HEK293 (cell line): ENCODE measurements around the gene RNASE4.

ENCODE experiments used
- CTCF ChIA-PET: fragments of 350-600 bp; formaldehyde crosslinking; extraction: SDS; loops from one replicate; lab custom pipeline; 2021; ENCODE audit warnings: antibody characterized with exemption; lab: Yijun Ruan, JAX
- POLR2A ChIA-PET: fragments of 300-600 bp; formaldehyde crosslinking; extraction: SDS; loops from one replicate; lab custom pipeline; 2020; ENCODE audit warnings: antibody characterized with exemption, inconsistent platforms; lab: Yijun Ruan, JAX
- H3K27ac ChIP-seq: fragments of 200-500 bp; sonication (Bioruptor generic); 2 replicates; pipeline ENCODE4 v1.5.1; 2014; ENCODE audit warnings: low read depth, low read length, control low read depth, inconsistent platforms; ENCODE audit errors: extremely low read depth
- H3K36me3 ChIP-seq, 2 experiments: fragments of 200-500 bp in 1 of 2; sonication (Bioruptor generic) in 1 of 2; 1 replicate in 1 of 2; 2 replicates in 1 of 2; pipeline ENCODE4 v1.5.1; 2014 to 2017; ENCODE audit warnings: inconsistent platforms in 2 of 2, low read length in 2 of 2; ENCODE audit not compliant: control insufficient read depth in 2 of 2, insufficient read depth in 1 of 2
- H3K4me1 ChIP-seq: fragments of 200-500 bp; sonication (Bioruptor generic); 2 replicates; pipeline ENCODE4 v1.5.1; 2014; ENCODE audit warnings: mild to moderate bottlenecking, low read length, inconsistent platforms; ENCODE audit not compliant: control insufficient read depth, insufficient read depth
- H3K4me3 ChIP-seq: 2 replicates; pipeline ENCODE4 v1.5.1; 2011; ENCODE audit warnings: low read depth, mild to moderate bottlenecking, control low read depth, low read length, moderate library complexity
- H3K9me3 ChIP-seq: fragments of 200-500 bp; sonication (Bioruptor generic); 2 replicates; pipeline ENCODE4 v1.5.1; 2014; ENCODE audit warnings: low read depth, low read length, inconsistent platforms; ENCODE audit not compliant: control insufficient read depth, insufficient read depth
- HOXC10 ChIP-seq: sonication (generic); formaldehyde crosslinking; IDR thresholded peaks from 2 replicates; pipeline ENCODE4 v1.8.1; 2023; ENCODE audit warnings: mild to moderate bottlenecking, missing genetic modification reagents
- KLF1 ChIP-seq: fragments of 450-650 bp; formaldehyde crosslinking; IDR thresholded peaks from 2 replicates; pipeline ENCODE4 v1.5.1; 2016; ENCODE audit warnings: missing biosample characterization, missing genetic modification characterization
- PRDM4 ChIP-seq: fragments of 450-650 bp; formaldehyde crosslinking; IDR thresholded peaks from 2 replicates; pipeline ENCODE4 v1.5.1; 2017; ENCODE audit warnings: missing biosample characterization, missing genetic modification characterization
- PRDM6 ChIP-seq: fragments of 450-650 bp; formaldehyde crosslinking; IDR thresholded peaks from 2 replicates; pipeline ENCODE4 v1.5.1; 2017; ENCODE audit warnings: missing biosample characterization, missing genetic modification characterization
- ZBTB11 ChIP-seq: fragments of 450-650 bp; formaldehyde crosslinking; conservative IDR thresholded peaks from 2 replicates; pipeline ENCODE4 v1.5.1; 2016; ENCODE audit warnings: low read depth, missing biosample characterization, missing genetic modification characterization
- ZBTB21 ChIP-seq: fragments of 450-650 bp; formaldehyde crosslinking; IDR thresholded peaks from 2 replicates; pipeline ENCODE4 v1.5.1; 2017; ENCODE audit warnings: missing biosample characterization, missing genetic modification characterization
- ZNF221 ChIP-seq: fragments of 450-650 bp; formaldehyde crosslinking; IDR thresholded peaks from 2 replicates; pipeline ENCODE4 v1.5.1; 2017; ENCODE audit warnings: missing biosample characterization, missing genetic modification characterization, borderline replicate concordance
- ZNF398 ChIP-seq: fragments of 450-650 bp; formaldehyde crosslinking; IDR thresholded peaks from 2 replicates; pipeline ENCODE4 v1.5.1; 2017; ENCODE audit warnings: missing biosample characterization, missing genetic modification characterization
- ZNF423 ChIP-seq: fragments of 450-650 bp; formaldehyde crosslinking; IDR thresholded peaks from 2 replicates; pipeline ENCODE4 v1.5.1; 2016; ENCODE audit warnings: missing biosample characterization, missing genetic modification characterization
- ZNF449 ChIP-seq: fragments of 450-650 bp; formaldehyde crosslinking; IDR thresholded peaks from 2 replicates; pipeline ENCODE4 v1.5.1; 2017; ENCODE audit warnings: missing biosample characterization, mild to moderate bottlenecking, missing genetic modification characterization, moderate library complexity
- ZNF518A ChIP-seq: fragments of 450-650 bp; formaldehyde crosslinking; conservative IDR thresholded peaks from 2 replicates; pipeline ENCODE4 v1.5.1; 2016; ENCODE audit warnings: low read depth, missing biosample characterization, missing genetic modification characterization
- ZNF558 ChIP-seq: fragments of 450-650 bp; formaldehyde crosslinking; IDR thresholded peaks from 2 replicates; pipeline ENCODE4 v1.5.1; 2016; ENCODE audit warnings: missing biosample characterization, missing genetic modification characterization
- ZNF624 ChIP-seq: fragments of 450-650 bp; formaldehyde crosslinking; IDR thresholded peaks from 2 replicates; pipeline ENCODE4 v1.5.1; 2017; ENCODE audit warnings: missing biosample characterization, missing genetic modification characterization
- ZNF629 ChIP-seq: fragments of 450-650 bp; formaldehyde crosslinking; IDR thresholded peaks from 2 replicates; pipeline ENCODE4 v1.5.1; 2017; ENCODE audit warnings: missing biosample characterization, missing genetic modification characterization
- ZNF660 ChIP-seq: fragments of 450-650 bp; IDR thresholded peaks from 2 replicates; pipeline ENCODE4 v1.5.1; 2018; ENCODE audit warnings: missing biosample characterization, mild to moderate bottlenecking, missing genetic modification characterization
- ZNF843 ChIP-seq: fragments of 450-650 bp; formaldehyde crosslinking; IDR thresholded peaks from 2 replicates; pipeline ENCODE4 v1.5.1; 2016; ENCODE audit warnings: missing biosample characterization, missing genetic modification characterization

The RNASE4 gene

GRCh38 chr14:20726531-20726930, 42.2 kb downstream of the RNASE4 start:
- no peaks in the 10 kb centered on the region for H3K36me3 ChIP-seq
- POLR2A ChIA-PET, result no interaction called here
- no peaks in the 10 kb centered on the region for H3K9me3 ChIP-seq
- H3K4me3 ChIP-seq, result no peak overlapping the region
- no peaks in the 10 kb centered on the region for H3K4me1 ChIP-seq
- CTCF ChIA-PET, result interaction anchor here (0.6 kb wide), 1 partner anchor 716 kb away, joined by 3 read pairs; no protein-coding TSS in a partner anchor
- TF ChIP-seq HOXC10 (CRISPR knock-in tag) (no peak), ZNF624 (no peak), KLF1 (tag by site-specific recombination) (no peak), PRDM4 (tag by site-specific recombination) (no peak), ZNF398 (tag by site-specific recombination) (no peak), ZNF558 (tag by site-specific recombination) (no peak), PRDM6 (no peak), ZNF629 (no peak), ZNF660 (no peak), ZNF518A (tag by site-specific recombination) (no peak)
- H3K27ac ChIP-seq, result no peak overlapping the region

- Histone ChIP-seq H3K4me1 (no peaks in the 10 kb centered on the region), H3K9me3 (no peaks in the 10 kb centered on the region), H3K4me3 (no peak overlapping the region), H3K27ac (no peak overlapping the region), H3K36me3 (no peaks in the 10 kb centered on the region)
- POLR2A ChIA-PET, result no interaction called here
- CTCF ChIA-PET, result interaction anchor here (0.6 to 0.8 kb wide), 3 partner anchors 34 to 1246 kb away, joined by 3 to 9 read pairs (median 3); no protein-coding TSS in a partner anchor
- no peak for TF ChIP-seq ZBTB21 (tag by site-specific recombination)
- TF ChIP-seq ZNF449, result no peak
- no peak for TF ChIP-seq PRDM4 (tag by site-specific recombination)
- no peak for TF ChIP-seq ZNF843 (tag by site-specific recombination)
- TF ChIP-seq ZNF423 (tag by site-specific recombination), result no peak
- no peak for TF ChIP-seq ZNF221 (tag by site-specific recombination)
- TF ChIP-seq ZBTB11 (tag by site-specific recombination), result no peak
Measured at GRCh38 chr14:20730891-20731290, 46.5 kb downstream of the RNASE4 start.
